H4 (cell line): ENCODE measurements around the gene TOLLIP. TPM values are rescaled to one million over a fixed set of nuclear protein-coding genes. Genes with fewer than 3 reads are reported as not detected.
"Not testable (repeated sequence)": the region's sequence is repeated elsewhere in the genome, so short reads cannot be mapped to it uniquely, and the experiment has no call there.

Experiments
- DNase-seq: peaks from one replicate; pipeline ENCODE4 v3.0.0-alpha.2; 2015; ENCODE audit warnings: low spot score
- total RNA-seq: library from RNA; depleted of rRNA; stranded (reverse); fragments of >200 nt; shearing (Covaris generic); gene quantifications from 2 replicates; pipeline ENCODE4 v1.2.3, GENCODE V29; 2014

TOLLIP gene
- total RNA-seq, 1 experiment from 2014 or later: 18.6 TPM

DNA sequence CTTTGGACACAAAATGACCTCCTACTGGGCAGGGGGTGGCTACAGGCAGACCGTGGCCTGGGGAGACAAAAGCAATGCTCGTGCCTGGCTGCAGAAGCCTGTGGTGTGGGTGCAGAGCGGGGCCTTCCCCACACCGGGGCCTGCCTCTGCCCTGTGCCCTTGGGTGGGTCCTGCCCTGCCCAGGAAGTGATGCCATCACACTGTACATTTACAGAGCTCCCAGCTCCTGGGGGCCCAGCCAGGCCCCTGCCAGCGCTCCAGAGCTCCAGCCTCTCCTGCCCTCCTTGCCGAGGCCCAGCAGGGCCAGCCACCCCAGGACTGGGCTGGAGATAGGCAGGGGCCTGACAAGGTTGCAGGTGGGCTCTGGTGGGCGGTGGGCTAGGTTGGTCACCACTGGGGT, 46.4 kb downstream of the TOLLIP start:
- no peak for DNase-seq

DNA sequence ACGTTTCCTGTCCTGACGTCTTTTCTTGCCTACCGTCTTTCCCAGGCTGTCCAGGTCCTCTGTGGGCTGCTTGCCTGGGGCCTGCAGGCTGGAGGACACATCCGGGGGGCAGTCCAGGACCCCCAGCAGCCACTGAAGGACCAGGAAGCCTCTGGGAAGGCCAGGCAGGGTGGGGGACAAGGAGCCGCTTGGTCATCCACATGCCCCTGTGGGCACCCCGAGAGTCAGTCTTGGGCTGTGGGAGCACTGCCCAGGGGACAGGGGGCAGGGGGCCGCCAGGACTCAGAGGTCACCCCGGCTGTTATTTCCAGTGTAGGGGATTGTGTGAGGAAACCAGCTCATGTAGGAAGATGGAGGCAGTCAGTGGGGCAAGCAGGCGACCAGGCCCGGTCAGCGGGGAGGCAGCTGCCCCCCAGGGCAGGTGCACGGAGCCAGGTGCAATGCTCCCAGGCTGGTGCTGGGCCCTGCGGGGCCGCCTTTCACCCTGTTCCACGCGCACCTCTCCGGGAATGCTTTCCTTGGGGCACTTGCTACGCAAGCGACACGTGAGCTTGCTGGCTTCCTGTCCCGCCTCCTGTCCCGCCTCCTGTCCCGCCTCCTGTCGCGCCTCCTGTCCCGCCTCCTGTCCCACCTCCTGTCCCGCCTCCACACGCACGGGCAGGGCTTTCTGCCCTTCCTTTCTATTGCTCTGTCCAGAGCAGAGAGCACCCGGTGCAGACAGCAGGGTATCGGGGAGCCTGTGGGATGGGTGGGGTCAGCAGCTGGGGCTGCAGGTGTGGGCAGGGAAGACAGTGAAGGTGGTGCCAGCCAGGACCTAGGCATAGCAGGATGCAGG, 47.0 kb downstream of the TOLLIP start:
- peak; percentile 84 for DNase-seq

DNA sequence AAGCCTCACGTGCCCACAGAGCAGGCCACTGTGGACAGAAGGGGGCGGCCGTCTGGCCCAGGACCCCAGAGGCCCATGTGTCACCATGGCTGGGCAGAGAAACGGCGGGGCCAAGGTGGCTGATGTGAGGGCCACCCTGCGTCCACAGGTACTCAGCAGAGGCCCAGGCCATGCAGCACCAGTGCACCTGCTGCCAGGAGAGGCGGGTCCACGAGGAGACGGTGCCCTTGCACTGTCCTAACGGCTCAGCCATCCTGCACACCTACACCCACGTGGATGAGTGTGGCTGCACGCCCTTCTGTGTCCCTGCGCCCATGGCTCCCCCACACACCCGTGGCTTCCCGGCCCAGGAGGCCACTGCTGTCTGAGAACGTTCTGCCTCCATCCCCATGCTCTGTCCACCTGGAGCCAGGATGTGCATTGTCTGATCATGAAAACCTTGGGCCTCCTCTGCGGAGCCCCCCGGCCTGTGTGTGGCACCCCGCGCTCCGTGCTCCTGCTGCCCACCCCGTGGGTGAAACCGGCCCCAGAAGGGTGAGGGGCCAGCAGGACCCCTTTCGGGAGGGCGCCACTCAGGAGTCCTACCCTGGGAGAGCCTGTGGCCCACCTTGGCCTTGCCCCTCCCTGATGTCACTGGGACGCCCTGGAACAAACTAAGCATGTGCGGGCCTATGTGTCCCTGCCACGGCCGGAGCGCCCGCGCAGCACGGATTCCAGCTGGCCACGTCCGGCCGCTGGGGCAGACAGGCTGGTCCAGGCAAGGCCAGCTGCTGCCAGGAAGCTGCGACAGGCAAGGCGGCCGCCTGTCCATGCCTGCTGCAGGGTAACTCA, 48.0 kb downstream of the TOLLIP start:
- DNase-seq: no peak

DNA sequence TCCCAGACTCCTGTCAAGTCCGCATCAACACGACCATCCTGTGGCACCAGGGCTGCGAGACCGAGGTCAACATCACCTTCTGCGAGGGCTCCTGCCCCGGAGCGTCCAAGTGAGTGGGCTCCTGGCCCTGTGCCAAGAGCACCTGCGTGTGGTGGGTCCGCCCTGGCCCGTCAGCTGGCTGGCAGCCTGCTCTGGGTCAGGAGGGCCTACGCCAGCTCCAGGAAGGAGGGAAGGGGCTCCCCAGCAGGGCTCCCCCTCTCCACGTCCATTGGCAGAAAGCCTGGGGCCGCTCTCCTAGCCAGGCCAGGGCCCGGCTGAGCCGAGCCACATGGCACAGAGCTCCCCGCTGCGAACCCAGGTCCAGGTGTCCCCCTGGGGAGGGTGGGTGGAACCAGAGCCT, 48.8 kb downstream of the TOLLIP start:
- DNase-seq: no peak

DNA sequence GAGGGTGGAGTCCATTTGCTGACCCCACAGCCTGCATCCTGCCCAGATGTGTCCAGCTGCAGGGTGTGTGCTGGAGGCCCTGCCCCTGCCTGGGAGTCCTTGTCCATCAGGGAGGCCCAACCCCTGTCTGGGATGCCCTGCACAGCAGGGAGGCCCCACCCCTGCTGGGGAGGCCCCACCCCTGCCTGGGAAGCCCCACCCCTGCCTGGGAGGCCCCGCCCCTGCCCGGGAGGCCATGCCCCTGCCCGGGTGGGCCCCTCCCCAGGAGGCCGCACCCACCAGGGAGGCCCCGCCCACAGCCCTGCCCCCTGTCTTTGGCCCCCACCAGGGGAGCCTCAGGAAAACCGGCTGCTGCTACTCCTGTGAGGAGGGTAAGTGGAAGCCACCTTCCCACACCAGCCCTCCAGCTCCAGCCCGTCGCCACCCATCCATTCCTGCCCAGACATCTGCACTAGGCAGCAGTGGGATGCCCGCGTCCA, 49.4 kb downstream of the TOLLIP start:
- DNase-seq: no peak

DNA sequence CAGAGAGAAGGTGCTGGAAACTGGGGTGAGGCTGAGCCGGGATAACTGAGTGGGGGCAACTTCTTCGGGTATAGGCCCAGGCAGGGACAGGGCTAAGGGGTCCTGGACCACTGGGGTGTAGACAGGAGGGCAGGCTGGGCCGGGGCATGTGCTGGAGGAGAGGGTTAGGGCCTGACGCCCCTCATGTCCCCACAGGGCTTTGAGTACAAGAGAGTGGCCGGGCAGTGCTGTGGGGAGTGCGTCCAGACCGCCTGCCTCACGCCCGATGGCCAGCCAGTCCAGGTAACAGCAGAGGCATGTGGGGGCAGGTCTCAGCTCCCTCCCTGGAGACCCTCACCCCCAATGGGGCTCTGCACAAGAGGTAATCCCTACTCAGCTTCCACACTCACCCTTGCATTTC, 49.9 kb downstream of the TOLLIP start:
- DNase-seq: no peak

DNA sequence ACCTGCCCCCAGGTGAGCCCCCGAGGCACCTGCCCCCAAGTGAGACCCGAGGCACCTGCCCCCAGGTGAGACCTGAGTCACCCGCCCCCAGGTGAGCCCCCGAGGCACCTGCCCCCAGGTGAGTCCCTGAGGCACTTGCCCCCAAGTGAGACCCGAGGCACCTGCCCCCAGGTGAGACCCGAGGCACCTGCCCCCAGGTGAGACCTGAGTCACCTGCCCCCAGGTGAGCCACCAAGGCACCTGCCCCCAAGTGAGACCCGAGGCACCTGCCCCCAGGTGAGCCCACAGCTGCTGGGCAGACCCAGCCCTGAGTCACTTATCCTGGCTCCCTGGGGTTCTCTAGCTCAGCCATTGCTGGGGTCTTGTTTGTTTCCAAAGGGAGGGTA, 50.4 kb downstream of the TOLLIP start:
- DNase-seq: no peak

DNA sequence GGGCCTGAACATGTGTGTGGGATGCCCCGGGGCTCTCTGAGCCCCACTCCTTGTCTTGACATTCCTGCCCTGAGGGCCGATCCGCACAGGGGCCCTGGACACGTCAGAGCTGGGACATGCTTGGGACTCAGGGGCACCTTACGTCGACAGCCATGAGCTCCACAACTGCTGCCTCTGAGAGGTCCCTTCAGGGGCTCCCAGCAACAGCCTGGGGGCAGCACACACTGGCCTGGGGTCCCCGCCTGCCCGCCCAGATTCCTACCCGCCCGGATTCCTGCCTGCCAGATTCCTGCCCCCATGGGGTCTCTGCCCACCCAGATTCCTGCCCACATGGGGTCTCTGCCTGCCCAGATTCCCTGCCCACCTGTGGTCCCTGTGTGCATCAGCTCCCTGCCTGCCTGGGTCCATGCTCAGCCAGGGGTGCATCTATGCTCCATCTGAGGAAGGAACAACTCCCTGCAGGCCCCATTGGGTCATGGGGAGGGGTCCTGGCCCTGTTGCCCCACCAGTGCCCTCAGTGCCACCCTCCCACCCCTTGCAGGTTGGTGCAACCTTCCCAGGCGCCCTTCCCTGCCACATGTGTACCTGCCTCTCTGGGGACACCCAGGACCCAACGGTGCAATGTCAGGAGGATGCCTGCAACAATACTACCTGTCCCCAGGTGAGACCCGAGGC, 50.9 kb downstream of the TOLLIP start:
- no peak for DNase-seq

DNA sequence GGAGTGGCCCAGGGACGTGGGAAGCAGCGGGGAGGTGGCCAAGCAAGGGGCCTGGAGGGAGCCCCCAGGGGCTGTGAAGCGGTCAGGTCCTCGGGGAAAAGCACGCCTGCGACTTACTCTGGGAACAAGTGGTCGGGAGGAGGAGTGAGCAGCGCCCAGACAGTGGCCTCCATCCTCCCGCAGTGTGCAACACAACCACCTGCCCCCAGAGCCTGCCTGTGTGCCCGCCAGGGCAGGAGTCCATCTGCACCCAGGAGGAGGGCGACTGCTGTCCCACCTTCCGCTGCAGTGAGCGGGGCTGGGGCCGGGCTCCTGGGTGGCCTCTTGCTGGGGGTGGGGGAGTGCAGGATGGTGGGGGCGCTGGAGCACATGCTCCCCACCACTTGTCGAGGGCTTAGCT, 51.5 kb downstream of the TOLLIP start:
- DNase-seq: no peak

DNA sequence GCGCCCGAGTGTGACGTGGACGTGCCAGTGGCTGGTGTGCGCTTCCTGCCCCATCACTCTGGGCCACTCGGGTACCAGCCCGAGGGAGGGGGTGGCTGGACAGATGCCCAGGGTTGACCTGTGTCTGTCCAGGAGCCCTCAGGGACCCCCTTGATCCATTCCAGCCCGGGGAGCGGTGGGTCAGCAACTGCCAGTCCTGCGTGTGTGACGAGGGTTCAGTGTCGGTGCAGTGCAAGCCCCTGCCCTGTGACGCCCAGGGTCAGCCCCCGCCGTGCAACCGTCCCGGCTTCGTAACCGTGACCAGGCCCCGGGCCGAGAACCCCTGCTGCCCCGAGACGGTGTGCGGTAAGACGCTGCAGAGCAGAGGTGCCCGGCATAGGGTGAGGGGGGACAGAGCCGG, 52.1 kb downstream of the TOLLIP start:
- no peak for DNase-seq

DNA sequence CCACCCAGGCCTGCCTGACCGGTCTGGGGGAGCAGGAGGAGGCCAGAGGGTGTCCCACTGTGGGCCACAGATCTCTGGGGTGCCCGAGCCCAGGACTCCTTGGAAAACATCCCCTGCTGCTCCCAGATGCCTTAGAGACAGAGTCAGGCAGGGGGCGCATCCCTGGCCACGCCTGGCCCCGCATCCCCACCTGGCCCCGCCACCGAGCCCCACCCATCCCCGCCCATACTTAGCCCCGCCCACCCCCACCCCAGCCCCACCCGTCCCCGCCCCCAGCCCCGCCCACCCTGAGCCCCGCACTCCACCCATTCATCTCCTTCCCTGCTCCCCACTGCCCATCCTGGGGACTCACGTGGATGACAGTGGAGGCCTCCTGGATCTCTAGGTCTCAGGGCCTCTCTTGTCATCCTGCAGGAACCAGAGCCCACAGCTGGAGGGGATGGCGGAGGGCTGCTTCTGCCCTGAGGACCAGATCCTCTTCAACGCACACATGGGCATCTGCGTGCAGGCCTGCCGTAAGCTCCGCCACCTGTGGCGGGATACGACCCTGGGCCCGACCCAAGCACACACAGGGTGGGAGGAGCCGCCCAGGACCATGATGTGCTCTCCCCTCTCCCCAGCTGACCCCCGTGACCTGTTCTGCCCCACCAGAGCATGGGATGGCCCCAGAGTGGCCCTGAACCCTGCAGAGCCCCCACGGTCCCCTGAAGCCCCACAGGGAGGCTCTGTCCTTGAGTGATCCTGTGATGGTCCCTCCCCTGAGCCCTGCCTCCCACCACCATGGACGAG, 53.0 kb downstream of the TOLLIP start:
- DNase-seq: no peak

DNA sequence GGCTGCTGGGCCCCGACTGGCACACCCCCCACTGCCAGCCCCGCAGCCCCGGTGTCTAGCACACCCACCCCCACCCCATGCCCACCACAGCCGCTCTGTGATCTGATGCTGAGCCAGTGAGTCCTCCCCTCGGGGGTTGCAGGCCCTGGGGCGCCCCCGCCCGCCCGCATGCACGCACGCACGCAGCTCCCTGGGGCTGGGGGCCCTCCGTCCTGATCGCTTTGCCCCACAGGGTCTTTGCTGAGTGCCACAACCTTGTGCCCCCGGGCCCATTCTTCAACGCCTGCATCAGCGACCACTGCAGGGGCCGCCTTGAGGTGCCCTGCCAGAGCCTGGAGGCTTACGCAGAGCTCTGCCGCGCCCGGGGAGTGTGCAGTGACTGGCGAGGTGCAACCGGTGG, 54.3 kb downstream of the TOLLIP start:
- no peak for DNase-seq

DNA sequence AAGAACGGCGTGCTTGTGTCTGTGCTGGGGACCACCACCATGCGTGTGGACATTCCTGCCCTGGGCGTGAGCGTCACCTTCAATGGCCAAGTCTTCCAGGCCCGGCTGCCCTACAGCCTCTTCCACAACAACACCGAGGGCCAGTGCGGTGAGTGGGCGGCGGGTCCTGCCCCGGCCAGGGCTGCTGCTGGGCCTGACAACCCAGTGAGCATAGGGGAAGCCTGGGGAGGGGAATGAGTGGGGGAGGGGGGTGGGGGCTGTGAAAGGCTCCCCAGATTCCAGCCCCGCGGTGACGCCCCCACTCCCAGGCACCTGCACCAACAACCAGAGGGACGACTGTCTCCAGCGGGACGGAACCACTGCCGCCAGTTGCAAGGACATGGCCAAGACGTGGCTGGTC, 54.7 kb downstream of the TOLLIP start:
- no peak for DNase-seq

DNA sequence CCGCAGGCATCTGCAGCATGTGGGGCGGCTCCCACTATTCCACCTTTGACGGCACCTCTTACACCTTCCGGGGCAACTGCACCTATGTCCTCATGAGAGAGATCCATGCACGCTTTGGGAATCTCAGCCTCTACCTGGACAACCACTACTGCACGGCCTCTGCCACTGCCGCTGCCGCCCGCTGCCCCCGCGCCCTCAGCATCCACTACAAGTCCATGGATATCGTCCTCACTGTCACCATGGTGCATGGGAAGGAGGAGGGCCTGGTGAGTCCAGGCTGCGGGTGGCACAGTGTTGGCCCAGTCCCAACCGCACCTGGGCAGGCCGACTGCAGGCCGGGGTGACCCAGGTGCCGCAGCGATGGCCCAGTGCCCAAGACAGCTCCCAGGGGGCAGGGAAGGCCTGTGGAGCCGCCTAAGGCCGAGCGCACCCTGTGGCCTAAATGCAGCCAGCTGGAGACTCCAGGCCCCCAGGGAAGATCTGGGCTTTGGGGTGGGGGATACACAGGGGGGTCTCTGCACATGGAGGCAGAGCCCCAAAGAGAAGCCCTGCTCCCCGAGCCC, 55.3 kb downstream of the TOLLIP start:
- no peak for DNase-seq

DNA sequence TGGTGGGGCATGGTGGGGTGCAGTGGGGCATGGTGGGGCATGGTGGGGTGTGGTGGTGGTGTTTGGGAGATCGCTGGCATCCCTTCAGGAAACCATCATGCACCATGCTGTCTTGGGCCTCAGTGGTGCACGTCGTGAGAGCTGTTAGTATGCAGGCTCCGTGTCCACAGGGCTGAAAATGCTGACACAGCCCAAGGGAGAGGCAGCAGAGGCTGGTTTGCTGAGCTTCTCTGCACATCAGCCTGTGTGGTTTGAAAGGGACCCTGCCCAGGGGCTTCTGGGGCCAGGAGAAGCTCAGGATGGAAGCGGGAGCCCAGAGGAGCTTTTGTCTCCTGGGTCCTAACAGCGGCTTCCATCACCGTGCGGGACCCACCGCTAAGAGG, 56.3 kb downstream of the TOLLIP start:
- no peak for DNase-seq

DNA sequence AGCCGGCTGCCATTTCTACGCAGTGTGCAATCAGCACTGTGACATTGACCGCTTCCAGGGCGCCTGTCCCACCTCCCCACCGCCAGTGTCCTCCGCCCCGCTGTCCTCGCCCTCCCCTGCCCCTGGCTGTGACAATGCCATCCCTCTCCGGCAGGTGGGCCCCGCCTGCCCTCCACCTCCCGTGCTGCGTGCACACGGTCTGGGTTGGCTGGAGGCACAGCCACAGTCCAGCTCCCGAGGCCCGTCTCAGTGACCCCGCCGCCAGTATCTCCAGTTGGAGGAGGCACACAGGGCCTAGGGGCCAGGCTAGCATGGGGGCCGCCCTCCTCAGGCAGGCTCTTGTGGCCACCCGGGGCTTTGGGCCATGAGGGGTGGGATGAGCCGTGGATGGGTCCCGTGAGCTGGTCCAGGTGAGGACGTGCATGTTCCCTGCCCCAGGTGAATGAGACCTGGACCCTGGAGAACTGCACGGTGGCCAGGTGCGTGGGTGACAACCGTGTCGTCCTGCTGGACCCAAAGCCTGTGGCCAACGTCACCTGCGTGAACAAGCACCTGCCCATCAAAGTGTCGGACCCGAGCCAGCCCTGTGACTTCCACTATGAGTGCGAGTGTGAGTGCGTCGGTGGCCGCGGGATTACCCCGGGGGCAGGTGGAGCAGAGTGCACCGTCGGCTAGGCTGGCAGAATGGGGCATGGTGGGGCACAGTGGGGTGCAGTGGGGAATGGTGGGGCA, 56.9 kb downstream of the TOLLIP start:
- DNase-seq: no peak

DNA sequence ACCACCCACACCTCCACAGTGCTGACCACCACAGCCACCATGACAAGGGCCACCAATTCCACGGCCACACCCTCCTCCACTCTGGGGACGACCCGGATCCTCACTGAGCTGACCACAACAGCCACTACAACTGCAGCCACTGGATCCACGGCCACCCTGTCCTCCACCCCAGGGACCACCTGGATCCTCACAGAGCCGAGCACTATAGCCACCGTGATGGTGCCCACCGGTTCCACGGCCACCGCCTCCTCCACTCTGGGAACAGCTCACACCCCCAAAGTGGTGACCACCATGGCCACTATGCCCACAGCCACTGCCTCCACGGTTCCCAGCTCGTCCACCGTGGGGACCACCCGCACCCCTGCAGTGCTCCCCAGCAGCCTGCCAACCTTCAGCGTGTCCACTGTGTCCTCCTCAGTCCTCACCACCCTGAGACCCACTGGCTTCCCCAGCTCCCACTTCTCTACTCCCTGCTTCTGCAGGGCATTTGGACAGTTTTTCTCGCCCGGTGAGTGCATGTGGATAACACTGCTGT, 58.1 kb downstream of the TOLLIP start:
- DNase-seq: no peak

DNA sequence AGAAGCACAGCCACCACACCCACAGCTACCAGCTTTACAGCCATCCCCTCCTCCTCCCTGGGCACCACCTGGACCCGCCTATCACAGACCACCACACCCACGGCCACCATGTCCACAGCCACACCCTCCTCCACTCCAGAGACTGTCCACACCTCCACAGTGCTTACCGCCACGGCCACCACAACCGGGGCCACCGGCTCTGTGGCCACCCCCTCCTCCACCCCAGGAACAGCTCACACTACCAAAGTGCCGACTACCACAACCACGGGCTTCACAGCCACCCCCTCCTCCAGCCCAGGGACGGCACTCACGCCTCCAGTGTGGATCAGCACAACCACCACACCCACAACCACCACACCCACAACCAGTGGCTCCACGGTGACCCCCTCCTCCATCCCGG, 59.0 kb downstream of the TOLLIP start:
- not testable (repeated sequence) for DNase-seq

DNA sequence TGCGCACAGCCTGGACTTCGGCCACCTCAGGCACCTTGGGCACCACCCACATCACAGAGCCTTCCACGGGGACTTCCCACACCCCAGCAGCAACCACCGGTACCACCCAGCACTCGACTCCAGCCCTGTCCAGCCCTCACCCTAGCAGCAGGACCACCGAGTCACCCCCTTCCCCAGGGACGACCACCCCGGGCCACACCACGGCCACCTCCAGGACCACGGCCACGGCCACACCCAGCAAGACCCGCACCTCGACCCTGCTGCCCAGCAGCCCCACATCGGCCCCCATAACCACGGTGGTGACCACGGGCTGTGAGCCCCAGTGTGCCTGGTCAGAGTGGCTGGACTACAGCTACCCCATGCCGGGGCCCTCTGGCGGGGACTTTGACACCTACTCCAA, 60.5 kb downstream of the TOLLIP start:
- not testable (repeated sequence) for DNase-seq

DNA sequence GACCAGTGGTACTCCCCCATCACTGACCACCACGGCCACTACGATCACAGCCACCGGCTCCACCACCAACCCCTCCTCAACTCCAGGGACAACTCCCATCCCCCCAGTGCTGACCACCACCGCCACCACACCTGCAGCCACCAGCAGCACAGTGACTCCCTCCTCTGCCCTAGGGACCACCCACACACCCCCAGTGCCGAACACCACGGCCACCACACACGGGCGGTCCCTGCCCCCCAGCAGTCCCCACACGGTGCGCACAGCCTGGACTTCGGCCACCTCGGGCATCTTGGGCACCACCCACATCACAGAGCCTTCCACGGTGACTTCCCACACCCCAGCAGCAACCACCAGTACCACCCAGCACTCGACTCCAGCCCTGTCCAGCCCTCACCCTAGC, 62.4 kb downstream of the TOLLIP start:
- DNase-seq: not testable (repeated sequence)
